Epithelial cell of esophagus (primary cell): Measurements from ENCODE around the gene KRT5.
"Not testable (repeated sequence)": the region's sequence is repeated elsewhere in the genome, so short reads cannot be mapped to it uniquely, and the experiment has no call there.

Experiments
- DNase-seq: peaks from one replicate; pipeline ENCODE4 v3.0.0; 2010; ENCODE audit warnings: low read depth
- H3K4me3 ChIP-seq: 2 replicates; pipeline ENCODE4 v1.5.1; 2011; ENCODE audit warnings: mild to moderate bottlenecking, low read length, control low read depth
- CTCF ChIP-seq: IDR thresholded peaks from 2 replicates; pipeline ENCODE4 v1.5.1; 2011; ENCODE audit warnings: low read depth, mild to moderate bottlenecking, low read length, control low read depth, inconsistent platforms; ENCODE audit not compliant: insufficient read depth; ENCODE audit errors: missing control alignments

Gene KRT5

GRCh38 chr12:52506858-52507715, 13.1 kb downstream of the KRT5 start:
- DNase-seq, result peak; percentile 65
- peak; percentile 68 for TF ChIP-seq CTCF

GRCh38 chr12:52502877-52503276, 17.3 kb downstream of the KRT5 start:
- no peak for DNase-seq
- TF ChIP-seq CTCF, result no peak
- H3K4me3 ChIP-seq, result no peak overlapping the region

More at GRCh38 chr12:52506858-52507715, 13.1 kb downstream of the KRT5 start:
- no peak overlapping the region for H3K4me3 ChIP-seq

GRCh38 chr12:52501490-52501889, 18.7 kb downstream of the KRT5 start:
- H3K4me3 ChIP-seq, result no peak overlapping the region
- peak; percentile 64 for DNase-seq
- no peak for TF ChIP-seq CTCF

- not testable (repeated sequence) for H3K4me3 ChIP-seq
- DNase-seq, result peak; percentile 46
These were observed 19.6 kb downstream of the KRT5 start for GRCh38 chr12:52500574-52500973.

- no peak for DNase-seq
- H3K4me3 ChIP-seq, result no peak overlapping the region
- no peak for TF ChIP-seq CTCF
These were observed 20.2 kb downstream of the KRT5 start for GRCh38 chr12:52499806-52500560.

GRCh38 chr12:52498946-52499345, 21.2 kb downstream of the KRT5 start:
- DNase-seq, result no peak
- no peak overlapping the region for H3K4me3 ChIP-seq
- no peak for TF ChIP-seq CTCF

- H3K4me3 ChIP-seq, result no peak overlapping the region
- no peak for TF ChIP-seq CTCF
- no peak for DNase-seq
These were observed 22.2 kb downstream of the KRT5 start for GRCh38 chr12:52497975-52498374.
